HG03439 (cell line): ENCODE data around the gene NANS.

ENCODE experiments used
- ATAC-seq: cut with Tn5 transposase; IDR thresholded peaks from one replicate; pipeline ENCODE4 v1.9.1; 2021; ENCODE audit warnings: mild to moderate bottlenecking, moderate library complexity; ENCODE audit not compliant: unreplicated experiment

Gene NANS

GRCh38 chr9:98038958-98039357, 17.6 kb upstream of the NANS start:
- ATAC-seq = no peak

- ATAC-seq = no peak
These were observed 16.9 kb upstream of the NANS start for GRCh38 chr9:98039607-98040017.

- ATAC-seq = no peak
These were observed 16.3 kb upstream of the NANS start for GRCh38 chr9:98040212-98040611.

- no peak for ATAC-seq
These were observed 12.6 kb upstream of the NANS start for GRCh38 chr9:98043915-98044314.

GRCh38 chr9:98045234-98046179, 11.0 kb upstream of the NANS start:
- peak; percentile 84 for ATAC-seq

GRCh38 chr9:98046180-98046543, 10.4 kb upstream of the NANS start:
- no peak for ATAC-seq

- no peak for ATAC-seq
These were observed 9.5 kb upstream of the NANS start for GRCh38 chr9:98047002-98047401.

GRCh38 chr9:98049288-98050072, 7.1 kb upstream of the NANS start:
- ATAC-seq = no peak

- no peak for ATAC-seq
These were observed 6.2 kb upstream of the NANS start for GRCh38 chr9:98050351-98050750.

- no peak for ATAC-seq
These were observed 2.1 kb upstream of the NANS start for GRCh38 chr9:98054376-98054951.

GRCh38 chr9:98057138-98057799, 737 bp downstream of the NANS start:
- ATAC-seq = no peak

GRCh38 chr9:98062161-98062560, 5.6 kb downstream of the NANS start:
- no peak for ATAC-seq

GRCh38 chr9:98064623-98065392, 8.3 kb downstream of the NANS start:
- ATAC-seq = no peak

GRCh38 chr9:98066235-98066634, 9.7 kb downstream of the NANS start:
- no peak for ATAC-seq

GRCh38 chr9:98067184-98067583, 10.7 kb downstream of the NANS start:
- no peak for ATAC-seq

- ATAC-seq = no peak
These were observed 13.0 kb downstream of the NANS start for GRCh38 chr9:98069551-98069950.

- ATAC-seq = no peak
These were observed 14.2 kb downstream of the NANS start for GRCh38 chr9:98070704-98071103.

- no peak for ATAC-seq
These were observed 15.2 kb downstream of the NANS start for GRCh38 chr9:98071737-98072136.

- ATAC-seq = no peak
These were observed 17.8 kb downstream of the NANS start for GRCh38 chr9:98074115-98074990.
